GM12878 (cell line): ENCODE measurements around the gene SHISA9. TPM values are rescaled to one million over a fixed set of nuclear protein-coding genes. Genes with fewer than 3 reads are reported as not detected.

Experiments used
- ATAC-seq: fragments of 200-7000 bp; cut with Tn5 transposase; 3 replicates; pipeline ENCODE4 v1.9.1; 2020; ENCODE audit warnings: mild to moderate bottlenecking, moderate library complexity
- BruUV-seq: library from RNA; stranded (reverse); fragments of 400-500 nt; replicated peaks from 2 replicates; lab custom pipeline; 2021; lab: Mats Ljungman, UMichigan
- CTCF ChIA-PET: fragments of 300-600 bp; sonication (Branson Sonifier 250); formaldehyde crosslinking; extraction: SDS; loops from one replicate; lab custom pipeline; 2021; ENCODE audit warnings: inconsistent platforms; lab: Yijun Ruan, JAX
- POLR2A ChIA-PET: fragments of 350-600 bp; formaldehyde crosslinking; extraction: SDS; loops from one replicate; lab custom pipeline; 2021; ENCODE audit warnings: inconsistent platforms; lab: Charles Lee
- RAD21 ChIA-PET: fragments of 300-600 bp; sonication (Branson Sonifier 250); formaldehyde crosslinking; loops from one replicate; lab custom pipeline; 2023; ENCODE audit warnings: antibody characterized with exemption; ENCODE audit not compliant: unreplicated experiment; lab: Charles Lee
- SMC1A ChIA-PET: fragments of 300-600 bp; sonication (Branson Sonifier 250); formaldehyde crosslinking; loops from one replicate; lab custom pipeline; 2023; ENCODE audit not compliant: unreplicated experiment, uncharacterized antibody; lab: Charles Lee
- DNase-seq: peaks from one replicate; pipeline ENCODE4 v3.0.0-alpha.2; 2011; ENCODE audit warnings: low read depth, low spot score
- FAIRE-seq: peaks from 3 replicates; lab custom pipeline; 2011; peaks lifted over from hg19 to GRCh38; lab: Jason Lieb, UNC
- H2AFZ ChIP-seq: 2 replicates; pipeline ENCODE4 v1.6.0; 2011; ENCODE audit warnings: low read depth, low read length, control low read depth; ENCODE audit not compliant: control insufficient read depth
- H3K27ac ChIP-seq: 2 replicates; pipeline ENCODE4 v1.5.1; 2011; ENCODE audit warnings: control low read depth; ENCODE audit not compliant: control insufficient read depth, insufficient read depth
- H3K27me3 ChIP-seq, 2 experiments: replicated peaks in 1 of 2; 2 replicates each; pipeline versions ENCODE4 v1.6.0 to v1.6.1; 2011; ENCODE audit warnings: low read length in 1 of 2; ENCODE audit not compliant: control insufficient read depth in 2 of 2, insufficient read depth in 2 of 2
- H3K36me3 ChIP-seq, 2 experiments: 2 replicates each; pipeline ENCODE4 v1.5.1; 2011; ENCODE audit warnings: low read length in 1 of 2; ENCODE audit not compliant: control insufficient read depth in 2 of 2, insufficient read depth in 2 of 2
- H3K4me1 ChIP-seq: 2 replicates; pipeline ENCODE4 v1.6.1; 2011; ENCODE audit warnings: mild to moderate bottlenecking, low read length, moderate library complexity, mixed read lengths; ENCODE audit not compliant: control insufficient read depth, insufficient read depth
- H3K4me2 ChIP-seq: 2 replicates; pipeline ENCODE4 v1.6.0; 2011; ENCODE audit warnings: control low read depth; ENCODE audit not compliant: control insufficient read depth, insufficient read depth
- H3K4me3 ChIP-seq: fragments of 200-600 bp; sonication (generic); 2 replicates; pipeline ENCODE4 v1.5.1; 2016
- H3K79me2 ChIP-seq: 2 replicates; pipeline ENCODE4 v1.6.0; 2011; ENCODE audit warnings: low read length; ENCODE audit not compliant: control insufficient read depth, insufficient read depth
- H3K9ac ChIP-seq: 2 replicates; pipeline ENCODE4 v1.8.0; 2011; ENCODE audit warnings: low read length, control low read depth, mixed read lengths; ENCODE audit not compliant: control insufficient read depth, insufficient read depth
- H3K9me3 ChIP-seq: replicated peaks from 3 replicates; pipeline ENCODE4 v1.5.1; 2011; ENCODE audit warnings: mild to moderate bottlenecking, low read length; ENCODE audit not compliant: control insufficient read depth, insufficient read depth
- H4K20me1 ChIP-seq: 2 replicates; pipeline ENCODE4 v1.6.0; 2011; ENCODE audit not compliant: control insufficient read depth, insufficient read depth
- ATF2 ChIP-seq: IDR thresholded peaks from 2 replicates; pipeline ENCODE4 v1.6.1; 2012; ENCODE audit warnings: low read length, inconsistent platforms
- ATF7 ChIP-seq: fragments of 450-650 bp; IDR thresholded peaks from 2 replicates; pipeline ENCODE4 v1.6.1; 2016; ENCODE audit warnings: low read depth, mild to moderate bottlenecking
- DPF2 ChIP-seq: fragments of 450-650 bp; IDR thresholded peaks from 2 replicates; pipeline ENCODE4 v1.6.1; 2017; ENCODE audit warnings: mild to moderate bottlenecking
- ETV6 ChIP-seq, 2 experiments: fragments of 450-650 bp in 1 of 2; IDR thresholded peaks in 1 of 2; conservative IDR thresholded peaks in 1 of 2; 2 replicates each; pipeline ENCODE4 v1.6.1; 2014; ENCODE audit warnings: antibody characterized with exemption in 1 of 2, borderline replicate concordance in 1 of 2, low read depth in 1 of 2, mild to moderate bottlenecking in 1 of 2, moderate library complexity in 1 of 2
- EZH2 ChIP-seq: IDR thresholded peaks from 2 replicates; pipeline ENCODE4 v1.6.1; 2012; ENCODE audit warnings: low read depth, mild to moderate bottlenecking, control low read depth, inconsistent platforms, low read length, borderline replicate concordance; ENCODE audit not compliant: control insufficient read depth
- FOXK2 ChIP-seq: fragments of 450-650 bp; IDR thresholded peaks from 2 replicates; pipeline ENCODE4 v1.6.1; 2017; ENCODE audit warnings: mild to moderate bottlenecking, moderate library complexity
- HCFC1 ChIP-seq: fragments of 150-350 bp; IDR thresholded peaks from 2 replicates; pipeline ENCODE4 v1.6.1; 2014; ENCODE audit warnings: low read length
- MTA3 ChIP-seq: IDR thresholded peaks from 2 replicates; pipeline ENCODE4 v1.6.1; 2012; ENCODE audit warnings: low read length, inconsistent platforms, borderline replicate concordance
- NBN ChIP-seq: fragments of 450-650 bp; IDR thresholded peaks from 2 replicates; pipeline ENCODE4 v1.6.1; 2016
- RCOR1 ChIP-seq: conservative IDR thresholded peaks from 2 replicates; pipeline ENCODE4 v1.6.1; 2012; ENCODE audit warnings: low read depth, low read length, improper control_type of control experiment
- TARDBP ChIP-seq: IDR thresholded peaks from 2 replicates; pipeline ENCODE4 v1.6.1; 2016; ENCODE audit warnings: borderline replicate concordance
- YBX1 ChIP-seq: fragments of 450-650 bp; IDR thresholded peaks from 2 replicates; pipeline ENCODE4 v1.6.1; 2016; ENCODE audit warnings: antibody characterized with exemption
- ZNF207 ChIP-seq: fragments of 450-650 bp; IDR thresholded peaks from 2 replicates; pipeline ENCODE4 v1.6.1; 2014; ENCODE audit warnings: antibody characterized with exemption, mild to moderate bottlenecking, borderline replicate concordance
- ZNF24 ChIP-seq: fragments of 450-650 bp; IDR thresholded peaks from 2 replicates; pipeline ENCODE4 v1.6.1; 2017; ENCODE audit warnings: antibody characterized with exemption, mild to moderate bottlenecking
- WGBS: methylation state at CpG from one replicate; pipeline ENCODE4 v1.1.6; 2016; ENCODE audit warnings: low lambda C conversion rate; ENCODE audit not compliant: insufficient replicate concordance, insufficient coverage; ENCODE audit errors: missing lambda C conversion rate; 5-methylcytosine and 5-hydroxymethylcytosine counted together
- in situ Hi-C: fragments of 300-500 bp; cut with MboI; formaldehyde crosslinking; loops from 9 replicates; pipeline ENCODE4 v1.14.3; 2018; ENCODE audit warnings: mixed read lengths
- intact Hi-C: fragments of 100-400 bp; cut with micrococcal nuclease; formaldehyde crosslinking; loops from one replicate; pipeline ENCODE4 v1.14.2; 2022; ENCODE audit not compliant: unreplicated experiment
- polyA plus RNA-seq, 11 experiments: library from polyadenylated mRNA; depleted of rRNA in 4 of 11; unstranded in 6 of 11; stranded (reverse) in 5 of 11; fragments of >200 nt; fragmentation: Nextera tagmentation in 4 of 11; fragmentation: Illumina TruSeq in 1 of 11; extraction: Ambion mirVana in 4 of 11; extraction: Trizol in 1 of 11; gene quantifications; 1 replicate in 1 of 11; 2 replicates in 10 of 11; pipeline versions ENCODE4 v1.2.1 to v1.2.3, GENCODE V29; 2011 to 2016; ENCODE audit warnings: inconsistent platforms in 2 of 11, missing spikeins in 2 of 11, low read depth in 1 of 11
- total RNA-seq, 4 experiments: library from RNA; depleted of rRNA in 3 of 4; stranded (reverse); fragments of >200 nt in 3 of 4; fragmentation: Illumina TruSeq in 1 of 4; extraction: Trizol in 1 of 4; gene quantifications; 2 replicates each; pipeline versions ENCODE4 v1.2.1 to v1.2.3, GENCODE V29; 2013 to 2021
- TF ChIP-seq, protein P1 (sequence below): fragments of 450-650 bp; IDR thresholded peaks from 2 replicates; pipeline ENCODE4 v1.6.1; 2017; ENCODE audit warnings: mild to moderate bottlenecking, moderate library complexity
- TF ChIP-seq, protein P2 (sequence below): IDR thresholded peaks from 2 replicates; pipeline ENCODE4 v1.6.1; 2012; ENCODE audit warnings: improper control_type of control experiment, low read depth, low read length; ENCODE audit not compliant: insufficient replicate concordance

The SHISA9 gene
- total and polyA plus RNA-seq, 10 of the 15 experiments (the other 5 are each of a cell fraction or from before 2014, with no cell fraction given) = 0.03 to 25.5 (median 0.07) TPM

DNA sequence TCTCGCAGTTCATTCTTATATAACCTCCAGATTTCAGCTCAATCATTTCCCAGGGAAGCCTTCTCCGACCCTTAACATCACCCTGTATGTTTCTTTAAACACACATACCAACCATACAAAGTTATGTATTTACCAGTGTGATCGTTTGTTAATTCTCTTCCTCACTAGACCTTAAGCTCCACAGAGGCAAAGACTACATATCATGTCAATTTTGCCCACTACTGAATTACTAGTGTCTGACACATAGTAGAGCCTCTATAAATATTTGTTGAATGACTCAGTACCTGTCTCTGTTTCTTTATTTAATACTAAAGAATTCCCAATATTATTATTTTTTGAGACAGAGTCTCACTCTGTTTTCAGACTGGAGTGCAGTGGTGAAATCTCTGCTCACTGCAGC, 137.2 kb downstream of the SHISA9 start:
- Histone ChIP-seq H3K4me2 (no peak overlapping the region), H3K79me2 (no peaks in the 10 kb centered on the region), H4K20me1 (no peaks in the 10 kb centered on the region), H3K27me3 (no peaks in the 10 kb centered on the region; a peak in 1 of 4 replicates), H3K9ac (no peak overlapping the region), H2AFZ (no peak overlapping the region), H3K36me3 (no peaks in the 10 kb centered on the region)
- FAIRE-seq (no peak), DNase-seq (no peak), ATAC-seq (no peak)
- ChIA-PET CTCF (no interaction called here), SMC1A (interaction anchor here (0.9 kb wide), 1 partner anchor 34 kb away, joined by 3 read pairs; no protein-coding TSS in a partner anchor), POLR2A (no interaction called here)
- in situ Hi-C loops (no loop called here), intact Hi-C loops (no loop called here)
- TF ChIP-seq ZNF207 = no peak
- TF ChIP-seq YBX1 = no peak
- no peak for TF ChIP-seq NBN
- TF ChIP-seq TARDBP = no peak
- TF ChIP-seq, protein P1, sequence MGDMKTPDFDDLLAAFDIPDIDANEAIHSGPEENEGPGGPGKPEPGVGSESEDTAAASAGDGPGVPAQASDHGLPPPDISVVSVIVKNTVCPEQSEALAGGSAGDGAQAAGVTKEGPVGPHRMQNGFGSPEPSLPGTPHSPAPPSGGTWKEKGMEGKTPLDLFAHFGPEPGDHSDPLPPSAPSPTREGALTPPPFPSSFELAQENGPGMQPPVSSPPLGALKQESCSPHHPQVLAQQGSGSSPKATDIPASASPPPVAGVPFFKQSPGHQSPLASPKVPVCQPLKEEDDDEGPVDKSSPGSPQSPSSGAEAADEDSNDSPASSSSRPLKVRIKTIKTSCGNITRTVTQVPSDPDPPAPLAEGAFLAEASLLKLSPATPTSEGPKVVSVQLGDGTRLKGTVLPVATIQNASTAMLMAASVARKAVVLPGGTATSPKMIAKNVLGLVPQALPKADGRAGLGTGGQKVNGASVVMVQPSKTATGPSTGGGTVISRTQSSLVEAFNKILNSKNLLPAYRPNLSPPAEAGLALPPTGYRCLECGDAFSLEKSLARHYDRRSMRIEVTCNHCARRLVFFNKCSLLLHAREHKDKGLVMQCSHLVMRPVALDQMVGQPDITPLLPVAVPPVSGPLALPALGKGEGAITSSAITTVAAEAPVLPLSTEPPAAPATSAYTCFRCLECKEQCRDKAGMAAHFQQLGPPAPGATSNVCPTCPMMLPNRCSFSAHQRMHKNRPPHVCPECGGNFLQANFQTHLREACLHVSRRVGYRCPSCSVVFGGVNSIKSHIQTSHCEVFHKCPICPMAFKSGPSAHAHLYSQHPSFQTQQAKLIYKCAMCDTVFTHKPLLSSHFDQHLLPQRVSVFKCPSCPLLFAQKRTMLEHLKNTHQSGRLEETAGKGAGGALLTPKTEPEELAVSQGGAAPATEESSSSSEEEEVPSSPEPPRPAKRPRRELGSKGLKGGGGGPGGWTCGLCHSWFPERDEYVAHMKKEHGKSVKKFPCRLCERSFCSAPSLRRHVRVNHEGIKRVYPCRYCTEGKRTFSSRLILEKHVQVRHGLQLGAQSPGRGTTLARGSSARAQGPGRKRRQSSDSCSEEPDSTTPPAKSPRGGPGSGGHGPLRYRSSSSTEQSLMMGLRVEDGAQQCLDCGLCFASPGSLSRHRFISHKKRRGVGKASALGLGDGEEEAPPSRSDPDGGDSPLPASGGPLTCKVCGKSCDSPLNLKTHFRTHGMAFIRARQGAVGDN = no peak
- TF ChIP-seq RCOR1 = no peak
- no peak for TF ChIP-seq ATF7
- no peak for TF ChIP-seq ETV6 (conservative IDR thresholded peaks at IDR 0.05 in 1 of 2, IDR thresholded peaks at IDR 0.05 in 1 of 2; ENCODE audit: borderline replicate concordance in 1 of 2, low read depth in 1 of 2)
- no peak for TF ChIP-seq DPF2
- TF ChIP-seq FOXK2 = no peak
- TF ChIP-seq EZH2 = no peak
- no peak for TF ChIP-seq MTA3
- TF ChIP-seq, protein P2, sequence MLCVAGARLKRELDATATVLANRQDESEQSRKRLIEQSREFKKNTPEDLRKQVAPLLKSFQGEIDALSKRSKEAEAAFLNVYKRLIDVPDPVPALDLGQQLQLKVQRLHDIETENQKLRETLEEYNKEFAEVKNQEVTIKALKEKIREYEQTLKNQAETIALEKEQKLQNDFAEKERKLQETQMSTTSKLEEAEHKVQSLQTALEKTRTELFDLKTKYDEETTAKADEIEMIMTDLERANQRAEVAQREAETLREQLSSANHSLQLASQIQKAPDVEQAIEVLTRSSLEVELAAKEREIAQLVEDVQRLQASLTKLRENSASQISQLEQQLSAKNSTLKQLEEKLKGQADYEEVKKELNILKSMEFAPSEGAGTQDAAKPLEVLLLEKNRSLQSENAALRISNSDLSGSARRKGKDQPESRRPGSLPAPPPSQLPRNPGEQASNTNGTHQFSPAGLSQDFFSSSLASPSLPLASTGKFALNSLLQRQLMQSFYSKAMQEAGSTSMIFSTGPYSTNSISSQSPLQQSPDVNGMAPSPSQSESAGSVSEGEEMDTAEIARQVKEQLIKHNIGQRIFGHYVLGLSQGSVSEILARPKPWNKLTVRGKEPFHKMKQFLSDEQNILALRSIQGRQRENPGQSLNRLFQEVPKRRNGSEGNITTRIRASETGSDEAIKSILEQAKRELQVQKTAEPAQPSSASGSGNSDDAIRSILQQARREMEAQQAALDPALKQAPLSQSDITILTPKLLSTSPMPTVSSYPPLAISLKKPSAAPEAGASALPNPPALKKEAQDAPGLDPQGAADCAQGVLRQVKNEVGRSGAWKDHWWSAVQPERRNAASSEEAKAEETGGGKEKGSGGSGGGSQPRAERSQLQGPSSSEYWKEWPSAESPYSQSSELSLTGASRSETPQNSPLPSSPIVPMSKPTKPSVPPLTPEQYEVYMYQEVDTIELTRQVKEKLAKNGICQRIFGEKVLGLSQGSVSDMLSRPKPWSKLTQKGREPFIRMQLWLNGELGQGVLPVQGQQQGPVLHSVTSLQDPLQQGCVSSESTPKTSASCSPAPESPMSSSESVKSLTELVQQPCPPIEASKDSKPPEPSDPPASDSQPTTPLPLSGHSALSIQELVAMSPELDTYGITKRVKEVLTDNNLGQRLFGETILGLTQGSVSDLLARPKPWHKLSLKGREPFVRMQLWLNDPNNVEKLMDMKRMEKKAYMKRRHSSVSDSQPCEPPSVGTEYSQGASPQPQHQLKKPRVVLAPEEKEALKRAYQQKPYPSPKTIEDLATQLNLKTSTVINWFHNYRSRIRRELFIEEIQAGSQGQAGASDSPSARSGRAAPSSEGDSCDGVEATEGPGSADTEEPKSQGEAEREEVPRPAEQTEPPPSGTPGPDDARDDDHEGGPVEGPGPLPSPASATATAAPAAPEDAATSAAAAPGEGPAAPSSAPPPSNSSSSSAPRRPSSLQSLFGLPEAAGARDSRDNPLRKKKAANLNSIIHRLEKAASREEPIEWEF = no peak
- TF ChIP-seq HCFC1 = no peak
- no peak for TF ChIP-seq ZNF24
- no peak for TF ChIP-seq ATF2
- TF ChIP-seq, all 136 proteins: peak for 0
- H3K27ac ChIP-seq = no peak overlapping the region
- no peak overlapping the region for H3K4me3 ChIP-seq
- no peaks in the 10 kb centered on the region for H3K4me1 ChIP-seq
- RAD21 ChIA-PET = interaction anchor here (0.6 to 0.7 kb wide), 2 partner anchors 392 to 1615 kb away, joined by 3 to 4 read pairs; no protein-coding TSS in a partner anchor
- BruUV-seq = no TSS peak
- H3K9me3 ChIP-seq = no peaks in the 10 kb centered on the region
- 1% methylated on average over 3 of the region's 3 CpGs for WGBS
